HG03064 (cell line): ENCODE measurements around the gene ANGPTL4.
"Not testable (repeated sequence)": the region's sequence is repeated elsewhere in the genome, so short reads cannot be mapped to it uniquely, and the experiment has no call there.

Source experiments
- ATAC-seq: cut with Tn5 transposase; IDR thresholded peaks from one replicate; pipeline ENCODE4 v1.9.1; 2021; ENCODE audit warnings: low read depth; ENCODE audit not compliant: unreplicated experiment

Gene ANGPTL4

GRCh38 chr19:8404391-8405151 is 40.6 kb downstream of the ANGPTL4 start:
- ATAC-seq: no peak

GRCh38 chr19:8410718-8411117 is 46.8 kb downstream of the ANGPTL4 start:
- not testable (repeated sequence) for ATAC-seq

GRCh38 chr19:8412783-8413628 is 49.1 kb downstream of the ANGPTL4 start, which contains the start of gene MARCHF2:
Gene MARCHF2 (plus strand): TSS chr19:8413305. CDS start chr19:8421841, 8,536 bp downstream.
- peak; percentile 97 for ATAC-seq

- no peak for ATAC-seq
Observed at GRCh38 chr19:8413629-8413995, 49.7 kb downstream of the ANGPTL4 start.

GRCh38 chr19:8416796-8417195 is 52.8 kb downstream of the ANGPTL4 start:
- ATAC-seq: no peak

- no peak for ATAC-seq
Observed at GRCh38 chr19:8421484-8422461, 57.8 kb downstream of the ANGPTL4 start.

- no peak for ATAC-seq
Observed at GRCh38 chr19:8423817-8424223, 59.9 kb downstream of the ANGPTL4 start.
